K562 (cell line): Measurements from ENCODE around the gene UNC5C. TPM values are rescaled to one million over a fixed set of nuclear protein-coding genes. Genes with fewer than 3 reads are reported as not detected.

Source experiments
- ATAC-seq: fragments of 200-7000 bp; cut with Tn5 transposase; 3 replicates; pipeline ENCODE4 v1.9.1; 2020; ENCODE audit warnings: moderate library complexity
- BruUV-seq: library from RNA; stranded (reverse); fragments of 400-500 nt; replicated peaks from 2 replicates; lab custom pipeline; 2021; lab: Mats Ljungman, UMichigan
- CTCF ChIA-PET: fragments of 300-600 bp; formaldehyde crosslinking; extraction: SDS; loops from one replicate; lab custom pipeline; 2021; ENCODE audit warnings: low intra/inter-chr PET ratio; lab: Yijun Ruan, JAX
- POLR2A ChIA-PET: fragments of 300-600, 350-650 bp; sonication (Branson Sonifier 250); formaldehyde crosslinking; extraction: SDS; loops from one replicate; lab custom pipeline; 2021; ENCODE audit warnings: antibody characterized with exemption, inconsistent platforms; lab: Yijun Ruan, JAX
- DNase-seq, 4 experiments: peaks; one replicate each; pipeline versions ENCODE4 v3.0.0 to v3.0.0-alpha.2; 2011 to 2018; ENCODE audit warnings: low spot score in 3 of 4, mixed read lengths in 3 of 4; ENCODE audit errors: extremely low read depth in 1 of 4
- FAIRE-seq: peaks from 2 replicates; lab custom pipeline; 2011; peaks lifted over from hg19 to GRCh38; lab: Jason Lieb, UNC
- H2AFZ ChIP-seq: 2 replicates; pipeline ENCODE4 v1.6.0; 2011; ENCODE audit warnings: low read depth, low read length, control low read depth, inconsistent platforms
- H3K27ac ChIP-seq: fragments of 200-600 bp; 3 replicates; pipeline ENCODE4 v1.8.0; 2011; ENCODE audit warnings: low read depth, mild to moderate bottlenecking, control low read depth, inconsistent platforms, low read length, moderate library complexity, mixed read lengths; ENCODE audit errors: extremely low read depth
- H3K27me3 ChIP-seq, 2 experiments: fragments of 300-600 bp in 1 of 2; 2 replicates in 1 of 2; 3 replicates in 1 of 2; pipeline versions ENCODE4 v1.6.0 to v1.8.0; 2011; ENCODE audit warnings: inconsistent platforms in 2 of 2, low read length in 2 of 2, mild to moderate bottlenecking in 1 of 2, mixed read lengths in 1 of 2, moderate library complexity in 1 of 2; ENCODE audit not compliant: control insufficient read depth in 2 of 2, insufficient read depth in 2 of 2
- H3K36me3 ChIP-seq: fragments of 300-600 bp; 3 replicates; pipeline ENCODE4 v1.8.0; 2011; ENCODE audit warnings: mild to moderate bottlenecking, low read length, inconsistent platforms; ENCODE audit not compliant: control insufficient read depth, insufficient read depth
- H3K4me1 ChIP-seq, 2 experiments: fragments of 200-600 bp in 1 of 2; replicated peaks in 1 of 2; 2 replicates in 1 of 2; 3 replicates in 1 of 2; pipeline versions ENCODE4 v1.5.1 to v1.8.0; 2011; ENCODE audit warnings: inconsistent platforms in 2 of 2, low read length in 2 of 2, mild to moderate bottlenecking in 1 of 2, mixed read lengths in 1 of 2, moderate library complexity in 1 of 2; ENCODE audit not compliant: control insufficient read depth in 2 of 2, insufficient read depth in 2 of 2
- H3K4me2 ChIP-seq: 2 replicates; pipeline ENCODE4 v1.6.1; 2011; ENCODE audit warnings: low read length, control low read depth, inconsistent platforms, mixed read lengths; ENCODE audit not compliant: insufficient read depth
- H3K4me3 ChIP-seq: fragments of 200-600 bp; sonication (generic), shearing (Covaris generic); 2 replicates; pipeline ENCODE4 v1.5.1; 2016; ENCODE audit warnings: control low read depth, inconsistent platforms
- H3K79me2 ChIP-seq: fragments of 200-600 bp; 3 replicates; pipeline ENCODE4 v1.8.0; 2011; ENCODE audit warnings: low read length, inconsistent platforms; ENCODE audit not compliant: control insufficient read depth, insufficient read depth
- H3K9ac ChIP-seq, 2 experiments: 2 replicates each; pipeline versions ENCODE4 v1.6.0 to v1.6.1; 2011; ENCODE audit warnings: low read depth in 2 of 2, low read length in 2 of 2, control low read depth in 1 of 2, inconsistent platforms in 1 of 2, mild to moderate bottlenecking in 1 of 2, mixed read lengths in 1 of 2; ENCODE audit not compliant: insufficient read depth in 1 of 2
- H3K9me1 ChIP-seq: one replicate; pipeline ENCODE4 v1.6.0; 2011; ENCODE audit warnings: inconsistent platforms, mild to moderate bottlenecking, low read length, moderate library complexity; ENCODE audit not compliant: control insufficient read depth, insufficient read depth
- H3K9me3 ChIP-seq: replicated peaks from 2 replicates; pipeline ENCODE4 v1.5.1; 2011; ENCODE audit warnings: low read depth, low read length, inconsistent platforms; ENCODE audit not compliant: control insufficient read depth, insufficient read depth
- H4K20me1 ChIP-seq: replicated peaks from 2 replicates; pipeline ENCODE4 v1.6.1; 2011; ENCODE audit warnings: low read length, inconsistent platforms, mixed read lengths; ENCODE audit not compliant: control insufficient read depth, insufficient read depth
- CEBPB ChIP-seq: fragments of 450-650 bp; IDR thresholded peaks from 2 replicates; pipeline ENCODE4 v1.6.1; 2016; ENCODE audit warnings: missing genetic modification characterization, missing compliant biosample characterization
- CEBPG ChIP-seq, 3 experiments: fragments of 200-800 bp in 1 of 3; sonication (Bioruptor generic) in 1 of 3; sonication (generic) in 1 of 3; formaldehyde crosslinking in 1 of 3; IDR thresholded peaks in 2 of 3; conservative IDR thresholded peaks in 1 of 3; 2 replicates each; pipeline versions ENCODE4 v1.6.1 to v1.8.0; 2016 to 2022; ENCODE audit warnings: missing compliant biosample characterization in 2 of 3, missing genetic modification characterization in 2 of 3, mild to moderate bottlenecking in 1 of 3, missing genetic modification reagents in 1 of 3
- FOXJ2 ChIP-seq: fragments of 200-800 bp; sonication (Bioruptor generic); IDR thresholded peaks from 2 replicates; pipeline ENCODE4 v1.6.1; 2016; ENCODE audit warnings: missing genetic modification characterization, missing compliant biosample characterization
- MEF2A ChIP-seq: IDR thresholded peaks from 2 replicates; pipeline ENCODE4 v1.6.1; 2011; ENCODE audit warnings: low read depth, mild to moderate bottlenecking, low read length, moderate library complexity; ENCODE audit not compliant: control insufficient read depth
- RREB1 ChIP-seq: fragments of 250-450 bp; sonication (Bioruptor Pico); IDR thresholded peaks from 2 replicates; pipeline ENCODE4 v1.4.0; 2020
- TAL1 ChIP-seq: fragments of 450-650 bp; IDR thresholded peaks from 2 replicates; pipeline ENCODE4 v1.6.1; 2016; ENCODE audit warnings: mild to moderate bottlenecking
- ZNF280B ChIP-seq: fragments of 250-450 bp; sonication (Bioruptor Pico); IDR thresholded peaks from 2 replicates; pipeline ENCODE4 v1.5.1; 2021; ENCODE audit warnings: mild to moderate bottlenecking
- ZNF699 ChIP-seq: fragments of 250-450 bp; sonication (Bioruptor Pico); IDR thresholded peaks from 2 replicates; pipeline ENCODE4 v1.8.0; 2021; ENCODE audit warnings: mild to moderate bottlenecking, moderate library complexity; ENCODE audit not compliant: insufficient replicate concordance
- WGBS: fragments of 100-300 bp; shearing (Covaris generic); methylation state at CpG from one replicate; pipeline ENCODE4 v1.1.6; 2016; ENCODE audit warnings: low coverage, mixed read lengths; ENCODE audit not compliant: insufficient coverage; ENCODE audit errors: missing lambda C conversion rate; 5-methylcytosine and 5-hydroxymethylcytosine counted together
- in situ Hi-C: fragments of 300-500 bp; cut with MboI; formaldehyde crosslinking; loops from 4 replicates; pipeline ENCODE4 v1.15.0; 2018; ENCODE audit warnings: inconsistent platforms, mixed read lengths
- intact Hi-C: fragments of 100-400 bp; cut with micrococcal nuclease; formaldehyde crosslinking; loops from 2 replicates; pipeline ENCODE4 v1.14.2; 2022
- polyA plus RNA-seq, 8 experiments: library from polyadenylated mRNA; depleted of rRNA in 4 of 8; stranded (reverse) in 5 of 8; unstranded in 3 of 8; fragments of >200 nt; fragmentation: Nextera tagmentation in 2 of 8; fragmentation: Illumina TruSeq in 1 of 8; extraction: Ambion mirVana in 2 of 8; extraction: Trizol in 1 of 8; gene quantifications; 2 replicates each; pipeline versions ENCODE4 v1.2.1 to v1.2.3, GENCODE V29; 2011 to 2014; ENCODE audit warnings: inconsistent platforms in 1 of 8, missing spikeins in 1 of 8
- total RNA-seq, 7 experiments: library from RNA; depleted of rRNA in 6 of 7; stranded (reverse); fragments of >200 nt in 6 of 7; fragmentation: Illumina TruSeq in 2 of 7; extraction: Trizol in 2 of 7; gene quantifications; 2 replicates each; pipeline versions ENCODE4 v1.2.1 to v1.2.3, GENCODE V29; 2011 to 2021; ENCODE audit warnings: low replicate concordance in 1 of 7

UNC5C gene
- total and polyA plus RNA-seq, 9 of the 15 experiments (the other 6 are each of a cell fraction or from before 2014, with no cell fraction given): under 0.01 to 0.10 (median 0.03) TPM; not detected in 1

GRCh38 chr4:95446173-95446572, 102.6 kb downstream of the UNC5C start:
- Histone ChIP-seq H3K4me2 (no peak overlapping the region), H3K79me2 (no peaks in the 10 kb centered on the region), H4K20me1 (no peaks in the 10 kb centered on the region), H3K9ac (no peak overlapping the region), H3K27me3 (no peaks in the 10 kb centered on the region), H3K9me3 (no peaks in the 10 kb centered on the region), H3K4me1 (no peaks in the 10 kb centered on the region; a peak in 2 of 5 replicates), H2AFZ (peak overlapping the region; percentile 71; the same call in 1 of the 2 replicates), H3K9me1 (no peaks in the 10 kb centered on the region), H3K4me3 (no peak overlapping the region), H3K27ac (no peak overlapping the region), H3K36me3 (no peaks in the 10 kb centered on the region)
- intact Hi-C loops (no loop called here), in situ Hi-C loops (no loop called here)
- BruUV-seq: no TSS peak
- ChIA-PET CTCF (no interaction called here), POLR2A (no interaction called here)
- DNase-seq: no peak
- no peak for FAIRE-seq
- no peak for TF ChIP-seq TAL1
- no peak for TF ChIP-seq ZNF280B (CRISPR knock-in tag)
- no peak for TF ChIP-seq FOXJ2
- TF ChIP-seq CEBPG (CRISPR knock-in tag; IDR thresholded peaks at IDR 0.05): no peak
- peak; percentile 30 to 68; a peak in 3 of 4 replicates for TF ChIP-seq CEBPG (tag; conservative IDR thresholded peaks at IDR 0.05 in 1 of 2, IDR thresholded peaks at IDR 0.05 in 1 of 2)
- TF ChIP-seq MEF2A: no peak
- TF ChIP-seq RREB1 (CRISPR knock-in tag): no peak
- peak; percentile 49 for TF ChIP-seq CEBPB
- no peak for TF ChIP-seq ZNF699 (CRISPR knock-in tag)
- no peak for ATAC-seq
- WGBS: 28% methylated on average over 4 of the region's 4 CpGs
